IPS-15b (cell line): ENCODE results near the gene VPS37B.

ENCODE experiments used
- H3K27me3 ChIP-seq: one replicate; pipeline ENCODE4 v1.6.1; 2013; ENCODE audit warnings: low read length; ENCODE audit not compliant: control insufficient read depth, insufficient read depth
- H3K36me3 ChIP-seq: one replicate; pipeline ENCODE4 v1.6.1; 2013; ENCODE audit warnings: low read length; ENCODE audit not compliant: control insufficient read depth, insufficient read depth
- H3K4me1 ChIP-seq: one replicate; pipeline ENCODE4 v1.6.1; 2013; ENCODE audit warnings: mild to moderate bottlenecking, low read length; ENCODE audit not compliant: control insufficient read depth, insufficient read depth
- H3K4me3 ChIP-seq: one replicate; pipeline ENCODE4 v1.5.1; 2013; ENCODE audit warnings: low read depth, low read length
- H3K9ac ChIP-seq: one replicate; pipeline ENCODE4 v1.6.1; 2013; ENCODE audit warnings: low read depth, mild to moderate bottlenecking, low read length
- H3K9me3 ChIP-seq: one replicate; pipeline ENCODE4 v1.6.1; 2013; ENCODE audit warnings: mild to moderate bottlenecking, low read length; ENCODE audit not compliant: control insufficient read depth, insufficient read depth

The VPS37B gene

DNA sequence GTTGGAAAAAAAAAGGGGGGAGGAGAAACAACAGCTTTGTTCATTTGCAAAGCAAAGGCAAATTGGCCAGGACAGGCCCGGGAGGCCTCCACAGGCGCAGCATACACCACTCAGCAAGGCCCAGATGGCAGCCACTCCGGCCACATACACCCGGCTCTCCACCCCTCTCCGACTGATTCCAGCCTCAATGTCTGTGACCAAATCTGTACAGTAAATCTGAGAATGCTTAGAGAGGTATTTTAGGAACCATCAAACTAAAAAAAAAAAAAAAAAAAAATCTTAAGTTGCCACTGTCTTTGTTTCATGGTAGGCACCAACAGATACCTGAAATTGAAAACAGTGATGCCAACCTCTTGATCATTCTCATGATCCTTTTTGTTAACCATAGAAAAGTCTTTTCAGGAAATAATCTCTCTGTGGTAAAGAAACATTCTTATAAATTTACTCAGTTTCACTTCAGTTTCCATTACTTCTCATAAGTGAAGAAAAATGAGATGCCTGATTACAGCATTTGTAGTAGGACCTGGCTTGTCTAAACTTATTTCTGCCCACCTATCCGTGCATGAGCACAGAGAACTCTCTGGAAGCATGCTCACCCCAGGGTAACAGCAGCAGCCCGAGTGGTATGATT, 20.2 kb downstream of the VPS37B start:
- Histone ChIP-seq H3K4me1 (peaks cover 35% of the 10 kb centered on the region), H3K9ac (no peak overlapping the region), H3K36me3 (no peaks in the 10 kb centered on the region), H3K4me3 (no peak overlapping the region), H3K27me3 (peaks cover 51% of the 10 kb centered on the region), H3K9me3 (no peaks in the 10 kb centered on the region)

DNA sequence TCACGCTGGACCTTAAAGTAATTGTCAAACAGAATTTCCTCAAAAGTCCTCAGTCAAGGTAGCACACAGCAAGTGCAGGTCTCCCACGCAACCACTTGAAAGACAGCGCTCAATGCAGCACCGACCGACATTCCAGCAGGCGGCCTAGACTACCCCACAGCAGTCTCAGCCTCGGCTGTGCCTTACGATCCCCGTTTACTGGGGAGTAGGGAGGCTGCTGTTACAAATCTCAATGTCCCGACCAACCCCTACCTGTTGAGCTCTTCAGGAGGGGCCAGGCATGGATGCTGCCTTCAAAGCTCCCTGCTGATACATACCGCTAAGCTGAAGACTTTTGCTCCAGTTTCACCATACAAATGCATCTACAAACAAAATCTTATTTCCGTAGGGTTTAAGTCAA, 21.8 kb downstream of the VPS37B start:
- no peak overlapping the region for H3K9ac ChIP-seq
- H3K4me3 ChIP-seq, result no peak overlapping the region
- H3K9me3 ChIP-seq, result no peaks in the 10 kb centered on the region
- H3K4me1 ChIP-seq, result peaks cover 35% of the 10 kb centered on the region
- H3K27me3 ChIP-seq, result peaks cover 67% of the 10 kb centered on the region
- peaks cover 12% of the 10 kb centered on the region for H3K36me3 ChIP-seq

GRCh38 chr12:122873540-122873939, 22.4 kb downstream of the VPS37B start:
- Histone ChIP-seq H3K9me3 (no peaks in the 10 kb centered on the region), H3K27me3 (peaks cover 69% of the 10 kb centered on the region), H3K4me3 (peak overlapping the region; percentile 20), H3K36me3 (peaks cover 17% of the 10 kb centered on the region), H3K4me1 (peaks cover 35% of the 10 kb centered on the region), H3K9ac (no peak overlapping the region)

DNA sequence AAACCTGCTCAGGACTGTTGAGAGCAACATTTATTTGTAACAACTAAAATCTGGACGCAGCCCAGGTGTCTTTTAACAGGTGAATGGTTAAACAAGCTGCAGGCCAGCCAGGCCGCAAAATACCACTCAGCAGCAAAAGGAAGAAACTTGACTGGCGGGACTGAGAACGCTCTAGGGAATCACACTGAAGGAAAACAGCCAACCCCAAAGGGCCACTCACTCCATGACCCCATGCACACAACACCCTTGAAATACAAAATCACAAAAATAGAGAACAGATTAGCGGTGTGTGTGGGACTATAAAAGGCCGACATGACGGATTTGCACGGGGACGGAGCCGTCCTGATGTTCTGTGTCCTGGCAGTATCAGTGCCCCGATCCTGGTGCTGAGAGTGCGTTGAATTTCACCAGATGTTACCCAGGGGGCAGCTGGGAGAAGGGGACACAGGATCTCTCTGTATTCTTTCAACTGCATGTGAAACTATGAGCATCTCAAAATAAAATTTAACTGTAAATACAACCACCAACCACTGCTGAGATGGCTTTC, 23.0 kb downstream of the VPS37B start:
- Histone ChIP-seq H3K9me3 (no peaks in the 10 kb centered on the region), H3K4me1 (peaks cover 35% of the 10 kb centered on the region), H3K9ac (no peak overlapping the region), H3K27me3 (peaks cover 69% of the 10 kb centered on the region), H3K36me3 (peaks cover 24% of the 10 kb centered on the region), H3K4me3 (peak overlapping the region; percentile 18)

GRCh38 chr12:122871851-122872780, 23.8 kb downstream of the VPS37B start:
- Histone ChIP-seq H3K36me3 (peaks cover 32% of the 10 kb centered on the region), H3K9ac (no peak overlapping the region), H3K9me3 (no peaks in the 10 kb centered on the region), H3K4me1 (peaks cover 35% of the 10 kb centered on the region), H3K4me3 (peak overlapping the region; percentile 28), H3K27me3 (peaks cover 68% of the 10 kb centered on the region)

- Histone ChIP-seq H3K4me1 (peaks cover 35% of the 10 kb centered on the region), H3K36me3 (peaks cover 39% of the 10 kb centered on the region), H3K27me3 (peaks cover 60% of the 10 kb centered on the region), H3K9ac (no peak overlapping the region), H3K9me3 (no peaks in the 10 kb centered on the region), H3K4me3 (peak overlapping the region; percentile 28)
Observed at GRCh38 chr12:122870867-122871664, 24.9 kb downstream of the VPS37B start.

DNA sequence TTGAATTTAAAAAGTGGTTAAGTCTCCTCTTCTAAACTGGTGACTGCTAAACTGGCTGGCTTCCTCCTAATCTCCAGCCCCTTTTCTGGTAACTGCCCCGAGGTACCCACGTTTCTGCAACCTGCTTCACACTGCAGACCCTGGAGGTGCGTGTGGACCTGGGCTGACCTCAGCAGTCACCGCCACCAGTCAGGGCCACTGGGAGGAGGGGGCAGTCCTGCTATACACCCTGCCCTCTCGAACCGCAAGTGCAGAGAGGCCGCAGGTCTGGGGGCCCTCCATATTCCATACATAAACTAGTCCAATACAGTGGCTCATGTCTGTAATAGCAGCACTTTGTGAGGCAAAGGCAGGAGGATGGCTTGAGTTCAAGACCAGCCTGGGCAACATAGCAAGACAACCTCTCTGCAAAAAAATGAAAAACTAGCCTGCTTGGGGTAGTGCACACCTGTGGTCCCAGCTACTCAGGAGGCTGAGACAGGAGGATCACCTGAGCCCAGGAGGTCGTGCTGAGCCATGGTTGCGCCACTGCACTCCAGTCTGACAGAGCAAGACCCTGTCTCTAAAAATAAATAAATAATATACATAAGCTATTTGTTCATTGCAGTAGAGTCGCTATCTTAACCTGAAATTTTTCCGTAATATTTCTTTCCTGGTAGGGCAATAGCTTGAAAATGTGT, 25.6 kb downstream of the VPS37B start:
- peaks cover 56% of the 10 kb centered on the region for H3K27me3 ChIP-seq
- H3K36me3 ChIP-seq, result peaks cover 44% of the 10 kb centered on the region
- H3K4me1 ChIP-seq, result peaks cover 30% of the 10 kb centered on the region
- no peaks in the 10 kb centered on the region for H3K9me3 ChIP-seq
- no peak overlapping the region for H3K9ac ChIP-seq
- no peak overlapping the region for H3K4me3 ChIP-seq

GRCh38 chr12:122869207-122869973, 26.5 kb downstream of the VPS37B start:
- H3K4me1 ChIP-seq, result peaks cover 30% of the 10 kb centered on the region
- H3K36me3 ChIP-seq, result peaks cover 46% of the 10 kb centered on the region
- H3K9me3 ChIP-seq, result no peaks in the 10 kb centered on the region
- no peak overlapping the region for H3K9ac ChIP-seq
- peaks cover 52% of the 10 kb centered on the region for H3K27me3 ChIP-seq
- H3K4me3 ChIP-seq, result no peak overlapping the region

GRCh38 chr12:122868471-122869177, 27.3 kb downstream of the VPS37B start:
- Histone ChIP-seq H3K9ac (no peak overlapping the region), H3K27me3 (peaks cover 44% of the 10 kb centered on the region), H3K36me3 (peaks cover 46% of the 10 kb centered on the region)

More at GRCh38 chr12:122868471-122869177, 27.3 kb downstream of the VPS37B start:
- Histone ChIP-seq H3K9me3 (no peaks in the 10 kb centered on the region), H3K4me3 (no peak overlapping the region), H3K4me1 (peaks cover 23% of the 10 kb centered on the region)
